Stimulated activated CD4-positive, alpha-beta T cell treated with anti-CD3 and anti-CD28 coated beads, Interleukin-1b, Interleukin-23, amount 100 ng/mL, for 24 hours (primary cell): ENCODE results near the gene FMN2.

Source experiments
- DNase-seq, 4 experiments: peaks; one replicate each; pipeline ENCODE4 v3.0.0-alpha.2; 2020; ENCODE audit warnings: low read depth in 4 of 4, low spot score in 1 of 4

The FMN2 gene

GRCh38 chr1:240522122-240522822 is 430.6 kb downstream of the FMN2 start:
- no peak for DNase-seq

GRCh38 chr1:240524356-240525069 is 432.8 kb downstream of the FMN2 start:
- DNase-seq: no peak
